Astrocyte (in vitro differentiated cells and primary cell): Measurements from ENCODE around the gene SULF2. TPM values are rescaled to one million over a fixed set of nuclear protein-coding genes. Genes with fewer than 3 reads are reported as not detected.

Source experiments
- DNase-seq: peaks from one replicate; pipeline ENCODE4 v3.0.0-alpha.2; 2010; ENCODE audit warnings: low read depth
- FAIRE-seq: peaks from 2 replicates; lab custom pipeline; 2011; peaks lifted over from hg19 to GRCh38; lab: Jason Lieb, UNC
- H2AFZ ChIP-seq: 2 replicates; pipeline ENCODE4 v1.6.0; 2012; ENCODE audit warnings: low read depth, low read length, inconsistent platforms
- H3K27ac ChIP-seq: 2 replicates; pipeline ENCODE4 v1.5.1; 2011; ENCODE audit warnings: low read depth, low read length, inconsistent platforms
- H3K27me3 ChIP-seq: 2 replicates; pipeline ENCODE4 v1.6.0; 2011; ENCODE audit warnings: low read length, inconsistent platforms; ENCODE audit not compliant: insufficient read depth
- H3K36me3 ChIP-seq: 2 replicates; pipeline ENCODE4 v1.5.1; 2011; ENCODE audit warnings: low read length, inconsistent platforms; ENCODE audit not compliant: insufficient read depth
- H3K4me1 ChIP-seq: 2 replicates; pipeline ENCODE4 v1.5.1; 2011; ENCODE audit warnings: low read length, inconsistent platforms; ENCODE audit not compliant: insufficient read depth
- H3K4me2 ChIP-seq: 2 replicates; pipeline ENCODE4 v1.6.0; 2012; ENCODE audit warnings: low read length, inconsistent platforms
- H3K4me3 ChIP-seq: 2 replicates; pipeline ENCODE4 v1.5.1; 2011; ENCODE audit warnings: low read depth, mild to moderate bottlenecking, low read length, inconsistent platforms; ENCODE audit not compliant: insufficient read depth
- H3K79me2 ChIP-seq: 2 replicates; pipeline ENCODE4 v1.6.0; 2012; ENCODE audit warnings: mild to moderate bottlenecking, low read length, inconsistent platforms; ENCODE audit not compliant: insufficient read depth
- H3K9ac ChIP-seq: 2 replicates; pipeline ENCODE4 v1.6.0; 2012; ENCODE audit warnings: mild to moderate bottlenecking, low read length, inconsistent platforms
- H3K9me3 ChIP-seq: 2 replicates; pipeline ENCODE4 v1.5.1; 2012; ENCODE audit warnings: low read depth, mild to moderate bottlenecking, low read length, inconsistent platforms; ENCODE audit not compliant: insufficient read depth
- H4K20me1 ChIP-seq: 2 replicates; pipeline ENCODE4 v1.6.0; 2012; ENCODE audit warnings: low read length, inconsistent platforms; ENCODE audit not compliant: insufficient read depth
- H3K27ac Mint-ChIP-seq: one replicate; pipeline ENCODE4 v1.8.0; 2021; ENCODE audit warnings: mild to moderate bottlenecking, mixed read lengths; ENCODE audit not compliant: unreplicated experiment
- H3K27me3 Mint-ChIP-seq: one replicate; pipeline ENCODE4 v1.8.0; 2021; ENCODE audit warnings: low read depth, mixed read lengths; ENCODE audit not compliant: unreplicated experiment
- H3K36me3 Mint-ChIP-seq: one replicate; pipeline ENCODE4 v1.8.0; 2021; ENCODE audit warnings: low read depth, mixed read lengths; ENCODE audit not compliant: unreplicated experiment
- H3K4me1 Mint-ChIP-seq: one replicate; pipeline ENCODE4 v1.8.0; 2021; ENCODE audit warnings: low read depth, mixed read lengths; ENCODE audit not compliant: unreplicated experiment
- H3K4me3 Mint-ChIP-seq: one replicate; pipeline ENCODE4 v1.8.0; 2021; ENCODE audit warnings: mild to moderate bottlenecking, moderate library complexity, mixed read lengths; ENCODE audit not compliant: unreplicated experiment
- H3K9me3 Mint-ChIP-seq: one replicate; pipeline ENCODE4 v1.8.0; 2021; ENCODE audit warnings: mild to moderate bottlenecking, mixed read lengths; ENCODE audit not compliant: unreplicated experiment
- CTCF ChIP-seq: IDR thresholded peaks from 2 replicates; pipeline ENCODE4 v1.5.1; 2011; ENCODE audit warnings: low read depth, mild to moderate bottlenecking, inconsistent platforms, low read length, moderate library complexity; ENCODE audit not compliant: insufficient read depth
- EZH2 ChIP-seq: IDR thresholded peaks from 2 replicates; pipeline ENCODE4 v1.6.1; 2012; ENCODE audit warnings: mild to moderate bottlenecking, low read length, inconsistent platforms; ENCODE audit not compliant: insufficient read depth
- total RNA-seq: library from RNA; stranded (reverse); gene quantifications from 2 replicates; pipeline ENCODE4 v1.2.1, GENCODE V29; 2021

Gene SULF2
- total RNA-seq, 1 donor from 2014 or later, result 139 TPM

GRCh38 chr20:47622118-47622665 is 163.1 kb downstream of the SULF2 start:
- Mint-ChIP-seq H3K4me3 (no peak overlapping the region), H3K4me1 (no peaks in the 10 kb centered on the region), H3K27me3 (no peaks in the 10 kb centered on the region), H3K27ac (no peak overlapping the region), H3K9me3 (no peaks in the 10 kb centered on the region), H3K36me3 (peaks cover 6% of the 10 kb centered on the region)
- Histone ChIP-seq H3K9ac (no peak overlapping the region), H3K27me3 (no peaks in the 10 kb centered on the region), H3K9me3 (no peaks in the 10 kb centered on the region), H3K79me2 (peaks cover 5% of the 10 kb centered on the region), H3K4me2 (no peak overlapping the region), H3K4me1 (no peaks in the 10 kb centered on the region), H3K27ac (no peak overlapping the region), H3K4me3 (no peak overlapping the region), H3K36me3 (no peaks in the 10 kb centered on the region), H4K20me1 (no peaks in the 10 kb centered on the region), H2AFZ (no peak overlapping the region)
- FAIRE-seq (no peak), DNase-seq (no peak)
- no peak for TF ChIP-seq EZH2
- TF ChIP-seq CTCF, result no peak

- no peak for FAIRE-seq
- no peak overlapping the region for H3K27ac Mint-ChIP-seq
- H3K36me3 ChIP-seq, result no peaks in the 10 kb centered on the region
These were observed 164.2 kb downstream of the SULF2 start for GRCh38 chr20:47620808-47621805.

More at GRCh38 chr20:47620808-47621805, 164.2 kb downstream of the SULF2 start:
- H4K20me1 ChIP-seq, result no peaks in the 10 kb centered on the region
- Mint-ChIP-seq H3K9me3 (no peaks in the 10 kb centered on the region), H3K36me3 (peaks cover 6% of the 10 kb centered on the region), H3K27me3 (no peaks in the 10 kb centered on the region), H3K4me3 (no peak overlapping the region), H3K4me1 (no peaks in the 10 kb centered on the region)
- no peak overlapping the region for H2AFZ ChIP-seq
- no peak overlapping the region for H3K9ac ChIP-seq
- peak; percentile 49 for DNase-seq
- H3K27me3 ChIP-seq, result no peaks in the 10 kb centered on the region
- no peak overlapping the region for H3K4me2 ChIP-seq
- H3K9me3 ChIP-seq, result no peaks in the 10 kb centered on the region
- H3K4me1 ChIP-seq, result no peaks in the 10 kb centered on the region
- TF ChIP-seq CTCF, result peak; percentile 87
- no peak for TF ChIP-seq EZH2
- H3K4me3 ChIP-seq, result no peak overlapping the region
- H3K27ac ChIP-seq, result no peak overlapping the region
- peaks cover 6% of the 10 kb centered on the region for H3K79me2 ChIP-seq
